ENCODE results near the gene MTG1. TPM values are rescaled to one million over a fixed set of nuclear protein-coding genes. Genes with fewer than 3 reads are reported as not detected.
"Not testable (repeated sequence)": the region's sequence is repeated elsewhere in the genome, so short reads cannot be mapped to it uniquely, and the experiment has no call there.

MTG1 gene
- total RNA-seq, 1 donor from 2014 or later = 20.9 TPM

GRCh38 chr10:133419211-133419950 lies 25.4 kb downstream of the MTG1 start:
- DNase-seq (no peak), ATAC-seq (no peak)
- intact Hi-C loops (cut with micrococcal nuclease) = no loop called here

- ATAC-seq (no peak), DNase-seq (no peak)
- intact Hi-C loops (cut with micrococcal nuclease) = no loop called here
Measured at GRCh38 chr10:133420028-133420427, 26.1 kb downstream of the MTG1 start.

- ATAC-seq = no peak
- DNase-seq = no peak
- intact Hi-C loops (cut with micrococcal nuclease) = no loop called here
Measured at GRCh38 chr10:133420579-133420978, 26.6 kb downstream of the MTG1 start.

- intact Hi-C loops (cut with micrococcal nuclease) = no loop called here
- DNase-seq (no peak), ATAC-seq (no peak)
Measured at GRCh38 chr10:133421336-133422222, 27.6 kb downstream of the MTG1 start.

- DNase-seq (no peak), ATAC-seq (no peak)
- intact Hi-C loops (cut with micrococcal nuclease) = no loop called here
Measured at GRCh38 chr10:133422223-133422806, 28.4 kb downstream of the MTG1 start.

GRCh38 chr10:133422807-133423771 lies 29.1 kb downstream of the MTG1 start:
- peak; percentile 34 for DNase-seq
- ATAC-seq = peak; percentile 21
- intact Hi-C loops (cut with micrococcal nuclease) = no loop called here

- DNase-seq; intact Hi-C loops (cut with micrococcal nuclease): not testable (repeated sequence)
- peak; percentile 27 for ATAC-seq
Measured at GRCh38 chr10:133424102-133424501, 30.1 kb downstream of the MTG1 start.

- DNase-seq; ATAC-seq; intact Hi-C loops (cut with micrococcal nuclease): not testable (repeated sequence)
Measured at GRCh38 chr10:133424601-133425000, 30.6 kb downstream of the MTG1 start, which contains the start of gene SPRN. Gene SPRN, minus strand, starts transcription at chr10:133424625. Its CDS starts 944 bp downstream, at chr10:133423681.

- intact Hi-C loops (cut with micrococcal nuclease); DNase-seq; ATAC-seq: not testable (repeated sequence)
Measured at GRCh38 chr10:133429571-133429970, 35.6 kb downstream of the MTG1 start.

- intact Hi-C loops (cut with micrococcal nuclease); DNase-seq: not testable (repeated sequence)
- peak; percentile 26 for ATAC-seq
Measured at GRCh38 chr10:133431888-133432613, 38.1 kb downstream of the MTG1 start.

GRCh38 chr10:133432789-133433188 lies 38.8 kb downstream of the MTG1 start:
- ATAC-seq; intact Hi-C loops (cut with micrococcal nuclease); DNase-seq: not testable (repeated sequence)

GRCh38 chr10:133438711-133439273 lies 44.8 kb downstream of the MTG1 start:
- no peak for DNase-seq
- intact Hi-C loops (cut with micrococcal nuclease) = no loop called here

GRCh38 chr10:133439517-133440461 lies 45.8 kb downstream of the MTG1 start:
- intact Hi-C loops (cut with micrococcal nuclease) = no loop called here
- ATAC-seq (no peak), DNase-seq (no peak)

More at GRCh38 chr10:133438711-133439273, 44.8 kb downstream of the MTG1 start:
- no peak for ATAC-seq

- DNase-seq (no peak), ATAC-seq (no peak)
- intact Hi-C loops (cut with micrococcal nuclease) = no loop called here
Measured at GRCh38 chr10:133440633-133441285, 46.8 kb downstream of the MTG1 start.

GRCh38 chr10:133441356-133441755 lies 47.4 kb downstream of the MTG1 start:
- intact Hi-C loops (cut with micrococcal nuclease); ATAC-seq; DNase-seq: not testable (repeated sequence)

GRCh38 chr10:133441780-133442179 lies 47.8 kb downstream of the MTG1 start:
- intact Hi-C loops (cut with micrococcal nuclease) = no loop called here
- ATAC-seq (no peak), DNase-seq (no peak)
